ENCODE results near the gene DMAP1. TPM values are rescaled to one million over a fixed set of nuclear protein-coding genes. Genes with fewer than 3 reads are reported as not detected.

Gene DMAP1
- total and polyA plus RNA-seq, 9 of the 15 experiments (the other 6 are each of a cell fraction or from before 2014, with no cell fraction given) = 1.5 to 51.2 (median 30.3) TPM

GRCh38 chr1:44213222-44214112 is at the start of gene DMAP1 (continued):
- TF ChIP-seq TRIM25 (IDR thresholded peaks at IDR 0.05; ENCODE audit: borderline replicate concordance) (0 out of 2 replicates have a peak, but pooled peaks have one; percentile 50), ATF4 (CRISPR knock-in tag; IDR thresholded peaks at IDR 0.05) (no peak), BRCA1 (IDR thresholded peaks at IDR 0.05) (no peak), BRCA1 (CRISPR knock-in tag; IDR thresholded peaks at IDR 0.05) (no peak), POLR2AphosphoS2 (IDR thresholded peaks at IDR 0.05; ENCODE audit: low read length) (peak; percentile 82), ZNF41 (CRISPR knock-in tag; conservative IDR thresholded peaks at IDR 0.05) (0 out of 2 replicates have a peak, but pooled peaks have one; percentile 64), RFX1 (IDR thresholded peaks at IDR 0.05) (no peak), NFIC (IDR thresholded peaks at IDR 0.05) (peak; percentile 79), FOXK1 (CRISPR knock-in tag; IDR thresholded peaks at IDR 0.05; ENCODE audit: borderline replicate concordance) (no peak), ZBTB7A (IDR thresholded peaks at IDR 0.05; ENCODE audit: borderline replicate concordance, control insufficient read depth, low read depth, low read length) (peak; percentile 60; the same call in 1 of the 2 replicates), PCBP2 (IDR thresholded peaks at IDR 0.05; ENCODE audit: low read depth, low read length, poor library complexity, severe bottlenecking) (no peak), ZKSCAN3 (CRISPR knock-in tag; IDR thresholded peaks at IDR 0.05) (no peak), USF2 (CRISPR knock-in tag; IDR thresholded peaks at IDR 0.05) (no peak), RBM25 (IDR thresholded peaks at IDR 0.05; ENCODE audit: low read depth, low read length, severe bottlenecking) (no peak), ETV5 (CRISPR knock-in tag; IDR thresholded peaks at IDR 0.05; ENCODE audit: low read depth) (peak; percentile 60; the same call in 1 of the 2 replicates), CHD4 (IDR thresholded peaks at IDR 0.05; ENCODE audit: insufficient read depth, insufficient replicate concordance, low read depth, low read length, poor library complexity, severe bottlenecking) (no peak), TAF15 (IDR thresholded peaks at IDR 0.05; ENCODE audit: low read depth, low read length) (no peak), ZBTB26 (CRISPR knock-in tag; IDR thresholded peaks at IDR 0.05) (no peak), HDAC3 (IDR thresholded peaks at IDR 0.05; ENCODE audit: borderline replicate concordance, partially characterized antibody) (peak; percentile 72)

Measured in K562 (cell line).